OCI-LY7 (cell line): ENCODE data around the gene ZNF143.

Experiments
- CTCF ChIP-seq: fragments of 200-600 bp; sonication (generic); conservative IDR thresholded peaks from 2 replicates; pipeline ENCODE4 v1.5.1; 2014; ENCODE audit warnings: mild to moderate bottlenecking, antibody characterized with exemption, low read length, moderate library complexity, mixed read lengths
- EZH2phosphoT487 ChIP-seq: fragments of 200-600 bp; sonication (generic); IDR thresholded peaks from 2 replicates; pipeline ENCODE4 v1.6.1; 2018; ENCODE audit warnings: low read depth, borderline replicate concordance, mild to moderate bottlenecking, mixed run types, antibody characterized with exemption, low read length, moderate library complexity, mixed read lengths

DNA sequence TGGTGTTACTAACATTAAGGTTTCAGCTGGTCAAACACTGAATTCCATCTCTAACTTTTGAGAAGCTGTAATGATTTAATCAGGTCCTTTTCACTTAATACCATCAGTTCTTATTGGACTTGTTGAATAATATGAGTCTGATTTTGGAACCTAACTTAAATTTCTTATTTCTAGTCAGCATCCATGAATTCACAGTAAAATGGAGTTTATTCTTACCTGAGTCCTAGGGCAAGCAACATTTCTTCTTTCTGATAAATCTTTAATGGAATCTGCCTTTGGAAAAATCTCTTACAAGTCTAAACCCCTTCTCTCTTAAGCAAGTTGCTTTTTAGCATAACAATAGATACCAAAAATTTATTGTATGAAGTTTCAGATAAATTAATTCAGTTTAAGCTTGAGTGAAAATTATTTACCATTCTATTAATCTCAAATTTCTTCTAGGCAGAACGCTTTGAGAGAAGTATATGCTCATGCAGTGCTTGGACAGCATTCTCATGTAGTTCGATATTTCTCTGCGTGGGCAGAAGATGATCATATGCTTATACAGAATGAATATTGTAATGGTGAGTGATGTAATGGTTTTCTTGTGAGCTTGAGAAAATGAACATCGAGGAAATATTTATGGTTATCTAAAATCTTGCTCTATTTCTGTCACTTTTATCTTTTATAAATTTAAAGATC is 116.0 kb downstream of the ZNF143 start:
- TF ChIP-seq CTCF (no peak), EZH2phosphoT487 (no peak)
